PFSK-1 (cell line): ENCODE results near the gene LPIN2.

Experiments
- POLR2AphosphoS5 ChIP-seq: IDR thresholded peaks from 2 replicates; pipeline ENCODE4 v1.6.1; 2012; ENCODE audit warnings: low read depth, mild to moderate bottlenecking, control low read depth, low read length, moderate library complexity
- SIN3A ChIP-seq: IDR thresholded peaks from 2 replicates; pipeline ENCODE4 v1.6.1; 2012; ENCODE audit warnings: mild to moderate bottlenecking, low read length, moderate library complexity, borderline replicate concordance; ENCODE audit not compliant: insufficient read depth
- TF ChIP-seq, protein P1 (sequence below), 2 experiments: IDR thresholded peaks; 2 replicates each; pipeline versions ENCODE4 v1.6.1 to v1.8.0; 2011 to 2012; ENCODE audit warnings: low read depth in 2 of 2, low read length in 2 of 2, control low read depth in 1 of 2, inconsistent platforms in 1 of 2, mild to moderate bottlenecking in 1 of 2, moderate library complexity in 1 of 2; ENCODE audit not compliant: insufficient read depth in 1 of 2

DNA sequence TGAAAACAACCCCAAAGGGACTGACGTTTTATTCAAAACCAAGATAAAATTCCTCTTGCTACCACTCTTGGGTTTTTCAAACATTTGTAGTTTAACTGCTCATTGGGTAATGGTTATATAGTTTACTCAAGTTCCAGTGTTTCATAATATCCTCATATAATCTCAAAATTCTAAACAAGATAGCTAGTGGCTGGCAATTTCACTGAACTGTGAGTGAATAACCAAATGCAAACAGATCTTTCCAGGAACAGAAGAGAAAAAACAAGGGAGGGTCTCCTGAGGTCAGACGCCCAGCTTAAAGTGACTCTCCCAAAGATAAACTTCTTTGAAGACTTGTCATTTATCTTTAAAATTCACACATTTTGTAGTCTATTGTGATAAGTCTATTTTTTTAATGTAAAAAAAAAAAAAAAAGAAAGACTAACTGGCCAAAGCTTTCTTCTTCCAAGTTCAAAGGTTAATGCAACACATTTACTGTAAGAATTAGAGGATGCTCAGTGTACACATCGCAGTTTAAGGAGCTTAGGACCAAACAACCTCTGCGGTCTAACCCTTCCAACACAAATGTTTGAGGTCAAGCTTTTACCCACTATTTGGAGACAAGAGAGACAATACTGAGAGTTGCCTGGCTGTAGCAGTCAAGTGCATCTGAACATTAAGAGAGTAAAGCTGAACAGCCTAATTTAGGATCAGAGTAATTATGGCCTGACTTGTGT lies 26.6 kb downstream of the LPIN2 start:
- TF ChIP-seq POLR2AphosphoS5 (no peak), SIN3A (no peak)
- TF ChIP-seq, protein P1, sequence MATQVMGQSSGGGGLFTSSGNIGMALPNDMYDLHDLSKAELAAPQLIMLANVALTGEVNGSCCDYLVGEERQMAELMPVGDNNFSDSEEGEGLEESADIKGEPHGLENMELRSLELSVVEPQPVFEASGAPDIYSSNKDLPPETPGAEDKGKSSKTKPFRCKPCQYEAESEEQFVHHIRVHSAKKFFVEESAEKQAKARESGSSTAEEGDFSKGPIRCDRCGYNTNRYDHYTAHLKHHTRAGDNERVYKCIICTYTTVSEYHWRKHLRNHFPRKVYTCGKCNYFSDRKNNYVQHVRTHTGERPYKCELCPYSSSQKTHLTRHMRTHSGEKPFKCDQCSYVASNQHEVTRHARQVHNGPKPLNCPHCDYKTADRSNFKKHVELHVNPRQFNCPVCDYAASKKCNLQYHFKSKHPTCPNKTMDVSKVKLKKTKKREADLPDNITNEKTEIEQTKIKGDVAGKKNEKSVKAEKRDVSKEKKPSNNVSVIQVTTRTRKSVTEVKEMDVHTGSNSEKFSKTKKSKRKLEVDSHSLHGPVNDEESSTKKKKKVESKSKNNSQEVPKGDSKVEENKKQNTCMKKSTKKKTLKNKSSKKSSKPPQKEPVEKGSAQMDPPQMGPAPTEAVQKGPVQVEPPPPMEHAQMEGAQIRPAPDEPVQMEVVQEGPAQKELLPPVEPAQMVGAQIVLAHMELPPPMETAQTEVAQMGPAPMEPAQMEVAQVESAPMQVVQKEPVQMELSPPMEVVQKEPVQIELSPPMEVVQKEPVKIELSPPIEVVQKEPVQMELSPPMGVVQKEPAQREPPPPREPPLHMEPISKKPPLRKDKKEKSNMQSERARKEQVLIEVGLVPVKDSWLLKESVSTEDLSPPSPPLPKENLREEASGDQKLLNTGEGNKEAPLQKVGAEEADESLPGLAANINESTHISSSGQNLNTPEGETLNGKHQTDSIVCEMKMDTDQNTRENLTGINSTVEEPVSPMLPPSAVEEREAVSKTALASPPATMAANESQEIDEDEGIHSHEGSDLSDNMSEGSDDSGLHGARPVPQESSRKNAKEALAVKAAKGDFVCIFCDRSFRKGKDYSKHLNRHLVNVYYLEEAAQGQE (IDR thresholded peaks at IDR 0.05; ENCODE audit: insufficient read depth in 1 of 2, low read depth in 2 of 2, low read length in 2 of 2) = no peak
